Activated CD4-positive, alpha-beta T cell treated with anti-CD3 and anti-CD28 coated beads, Interleukin-2, Interleukin-4, amounts not matched to agents 100 ng/mL and 50 ng/mL, durations not matched to agents 16 hours and 8 hours (primary cell): ENCODE data around the gene POU6F1.

Experiments used
- DNase-seq: peaks from one replicate; pipeline ENCODE4 v3.0.0-alpha.2; 2020; ENCODE audit warnings: low spot score

The POU6F1 gene

GRCh38 chr12:51196547-51196946, 21.3 kb downstream of the POU6F1 start:
- DNase-seq: no peak

GRCh38 chr12:51195841-51196240, 22.0 kb downstream of the POU6F1 start:
- DNase-seq: no peak

GRCh38 chr12:51192284-51192671, 25.6 kb downstream of the POU6F1 start:
- no peak for DNase-seq

GRCh38 chr12:51191516-51192283, 26.2 kb downstream of the POU6F1 start:
- no peak for DNase-seq

- no peak for DNase-seq
These were observed 27.0 kb downstream of the POU6F1 start for GRCh38 chr12:51190820-51191219.

- no peak for DNase-seq
These were observed 28.0 kb downstream of the POU6F1 start for GRCh38 chr12:51189790-51190355.

GRCh38 chr12:51188359-51189051, 29.4 kb downstream of the POU6F1 start:
- DNase-seq: no peak

GRCh38 chr12:51187370-51187987, 30.4 kb downstream of the POU6F1 start:
- no peak for DNase-seq

GRCh38 chr12:51186465-51187085, 31.3 kb downstream of the POU6F1 start:
- DNase-seq: no peak

GRCh38 chr12:51185171-51185717, 32.6 kb downstream of the POU6F1 start:
- no peak for DNase-seq

GRCh38 chr12:51183816-51184215, 34.0 kb downstream of the POU6F1 start:
- no peak for DNase-seq

GRCh38 chr12:51183349-51183748, 34.5 kb downstream of the POU6F1 start:
- no peak for DNase-seq

GRCh38 chr12:51181558-51181957, 36.3 kb downstream of the POU6F1 start:
- no peak for DNase-seq

GRCh38 chr12:51177897-51178296, 40.0 kb downstream of the POU6F1 start:
- DNase-seq: no peak

GRCh38 chr12:51174501-51174900, 43.4 kb downstream of the POU6F1 start:
- no peak for DNase-seq

- peak; percentile 96 for DNase-seq
These were observed 45.1 kb downstream of the POU6F1 start, which contains the start of gene TFCP2 for GRCh38 chr12:51172515-51173431. Gene TFCP2, minus strand, starts transcription at chr12:51173135. Its CDS starts 713 bp downstream, at chr12:51172422.

- DNase-seq: peak; percentile 16
These were observed 45.9 kb downstream of the POU6F1 start for GRCh38 chr12:51171884-51172514.

GRCh38 chr12:51163795-51164194, 54.1 kb downstream of the POU6F1 start:
- no peak for DNase-seq

- DNase-seq: no peak
These were observed 55.6 kb downstream of the POU6F1 start for GRCh38 chr12:51162217-51162616.

- DNase-seq: no peak
These were observed 56.9 kb downstream of the POU6F1 start for GRCh38 chr12:51160814-51161459.
